Loucy (cell line): ENCODE data around the gene ABCF3.
A peak's percentile ranks its signal among the peaks of the same experiment; 100 is the strongest.

Experiments
- H2AFZ ChIP-seq: fragments of 200-600 bp; sonication (generic); 2 replicates; pipeline ENCODE4 v1.6.0; 2016; ENCODE audit warnings: antibody characterized with exemption, mild to moderate bottlenecking, low read length, moderate library complexity
- H3F3A ChIP-seq: fragments of 200-600 bp; 2 replicates; pipeline ENCODE4 v1.6.0; 2016; ENCODE audit warnings: antibody characterized with exemption, low read depth, mild to moderate bottlenecking
- H3K27me3 ChIP-seq: fragments of 200-600 bp; sonication (generic); 2 replicates; pipeline ENCODE4 v1.6.1; 2014; ENCODE audit warnings: low read length, mild to moderate bottlenecking; ENCODE audit not compliant: insufficient read depth, poor library complexity, severe bottlenecking
- H3K36me3 ChIP-seq: fragments of 200-600 bp; sonication (generic); 2 replicates; pipeline ENCODE4 v1.6.1; 2016; ENCODE audit warnings: low read length; ENCODE audit not compliant: insufficient read depth
- H3K4me1 ChIP-seq: fragments of 200-600 bp; sonication (generic); 2 replicates; pipeline ENCODE4 v1.5.1; 2014; ENCODE audit warnings: low read length, mild to moderate bottlenecking; ENCODE audit not compliant: insufficient read depth, poor library complexity, severe bottlenecking
- H3K4me2 ChIP-seq: fragments of 200-600 bp; sonication (generic); 2 replicates; pipeline ENCODE4 v1.6.0; 2014; ENCODE audit warnings: antibody characterized with exemption, low read length, low read depth, mild to moderate bottlenecking; ENCODE audit not compliant: poor library complexity, severe bottlenecking
- H3K4me3 ChIP-seq: fragments of 200-600 bp; sonication (generic); 2 replicates; pipeline ENCODE4 v1.5.1; 2014; ENCODE audit warnings: low read length, mild to moderate bottlenecking, mixed read lengths; ENCODE audit not compliant: poor library complexity, severe bottlenecking
- H3K79me2 ChIP-seq: fragments of 200-600 bp; sonication (generic); 2 replicates; pipeline ENCODE4 v1.6.1; 2014; ENCODE audit warnings: low read length; ENCODE audit not compliant: insufficient read depth
- H3K9ac ChIP-seq: fragments of 200-600 bp; sonication (generic); 2 replicates; pipeline ENCODE4 v1.6.0; 2014; ENCODE audit warnings: mild to moderate bottlenecking, low read depth, low read length, moderate library complexity; ENCODE audit not compliant: poor library complexity, severe bottlenecking
- H3K9me2 ChIP-seq: fragments of 200-600 bp; sonication (generic); replicated peaks from 2 replicates; pipeline ENCODE4 v1.6.1; 2016; ENCODE audit warnings: low read depth, low read length, mixed read lengths
- H3K9me3 ChIP-seq: fragments of 200-600 bp; sonication (generic); 2 replicates; pipeline ENCODE4 v1.6.1; 2014; ENCODE audit warnings: mild to moderate bottlenecking, antibody characterized with exemption, low read length, low read depth; ENCODE audit not compliant: insufficient read depth
- H4K20me1 ChIP-seq: fragments of 200-600 bp; sonication (generic); 2 replicates; pipeline ENCODE4 v1.6.0; 2014; ENCODE audit warnings: antibody characterized with exemption, low read length, mild to moderate bottlenecking; ENCODE audit not compliant: insufficient read depth, poor library complexity, severe bottlenecking
- CTCF ChIP-seq: fragments of 200-600 bp; sonication (generic); conservative IDR thresholded peaks from 2 replicates; pipeline ENCODE4 v1.5.1; 2014; ENCODE audit warnings: mild to moderate bottlenecking, antibody characterized with exemption, low read length
- EZH2phosphoT487 ChIP-seq: fragments of 200-600 bp; IDR thresholded peaks from 2 replicates; pipeline ENCODE4 v1.6.1; 2018; ENCODE audit warnings: antibody characterized with exemption, mild to moderate bottlenecking, moderate library complexity, borderline replicate concordance

ABCF3 gene

DNA sequence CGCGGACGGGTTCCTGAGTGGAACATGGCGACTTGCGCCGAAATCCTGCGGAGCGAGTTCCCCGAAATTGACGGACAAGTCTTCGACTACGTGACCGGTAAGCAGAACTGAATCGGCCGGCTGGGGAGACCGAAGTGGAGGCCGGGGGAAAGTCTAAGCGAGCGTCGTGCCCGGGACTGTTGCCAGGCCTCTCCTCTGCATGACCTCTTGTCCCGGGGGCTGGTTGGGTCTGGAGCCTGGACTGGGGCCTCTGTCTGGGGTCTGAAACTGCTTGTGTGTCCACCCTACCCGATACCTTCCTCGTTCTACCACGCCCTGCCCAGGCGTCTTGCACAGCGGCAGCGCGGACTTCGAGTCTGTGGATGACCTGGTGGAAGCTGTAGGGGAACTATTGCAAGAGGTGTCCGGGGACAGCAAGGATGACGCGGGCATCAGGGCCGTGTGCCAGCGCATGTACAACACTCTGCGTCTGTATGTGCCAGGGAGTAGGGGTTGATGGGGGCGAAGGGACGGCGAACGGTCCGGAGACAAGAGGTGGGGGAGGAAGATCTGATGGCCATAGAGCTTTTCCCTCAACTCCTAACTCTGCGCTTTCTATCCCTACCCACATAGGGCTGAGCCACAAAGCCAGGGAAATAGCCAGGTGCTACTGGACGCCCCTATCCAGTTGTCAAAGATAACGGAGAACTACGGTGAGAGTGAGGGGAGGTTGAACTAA lies at the start of gene ABCF3:
Gene ABCF3, plus strand, starts transcription at position 16 of the 718 bp plus-strand sequence. Its CDS starts 9 bp downstream, at position 25.
- no peak for TF ChIP-seq CTCF
- TF ChIP-seq EZH2phosphoT487 = no peak
- Histone ChIP-seq H3K9me2 (no peaks in the 10 kb centered on the region), H3K79me2 (peaks cover 49% of the 10 kb centered on the region), H3K9ac (peak within 1 kb of the TSS; percentile 83), H3K27me3 (no peaks in the 10 kb centered on the region), H4K20me1 (peaks cover 13% of the 10 kb centered on the region), H3K4me2 (peak within 1 kb of the TSS; percentile 86), H3F3A (no peaks in the 10 kb centered on the region), H3K36me3 (peaks cover 49% of the 10 kb centered on the region; the same call in 1 of the 2 replicates), H3K4me3 (peak within 1 kb of the TSS; percentile 95), H2AFZ (peak within 1 kb of the TSS; percentile 75), H3K4me1 (peaks cover 19% of the 10 kb centered on the region), H3K9me3 (no peaks in the 10 kb centered on the region)

DNA sequence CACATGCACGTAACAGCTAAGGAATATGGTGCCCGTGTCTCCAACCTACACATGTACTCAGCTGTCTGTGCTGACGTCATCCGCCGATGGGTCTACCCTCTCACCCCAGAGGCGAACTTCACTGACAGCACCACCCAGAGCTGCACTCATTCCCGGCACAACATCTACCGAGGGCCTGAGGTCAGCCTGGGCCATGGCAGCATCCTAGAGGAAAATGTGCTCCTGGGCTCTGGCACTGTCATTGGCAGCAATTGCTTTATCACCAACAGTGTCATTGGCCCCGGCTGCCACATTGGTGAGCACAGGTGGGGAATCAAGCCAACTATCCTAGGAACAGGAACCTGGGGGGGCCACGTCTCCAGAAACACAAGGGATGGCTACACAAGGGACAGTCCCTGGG lies 45.6 kb upstream of the ABCF3 start:
- H3K4me1 ChIP-seq = peaks cover 18% of the 10 kb centered on the region
- H4K20me1 ChIP-seq = peaks cover 19% of the 10 kb centered on the region
- TF ChIP-seq CTCF (no peak), EZH2phosphoT487 (no peak)
- peaks cover 52% of the 10 kb centered on the region; the same call in 1 of the 2 replicates for H3K36me3 ChIP-seq
- H2AFZ ChIP-seq = no peak overlapping the region
- no peaks in the 10 kb centered on the region for H3F3A ChIP-seq
- no peaks in the 10 kb centered on the region for H3K9me3 ChIP-seq
- H3K9me2 ChIP-seq = no peaks in the 10 kb centered on the region
- H3K27me3 ChIP-seq = no peaks in the 10 kb centered on the region
- H3K9ac ChIP-seq = no peak overlapping the region
- H3K79me2 ChIP-seq = peaks cover 32% of the 10 kb centered on the region
- H3K4me3 ChIP-seq = no peak overlapping the region
- H3K4me2 ChIP-seq = no peak overlapping the region

DNA sequence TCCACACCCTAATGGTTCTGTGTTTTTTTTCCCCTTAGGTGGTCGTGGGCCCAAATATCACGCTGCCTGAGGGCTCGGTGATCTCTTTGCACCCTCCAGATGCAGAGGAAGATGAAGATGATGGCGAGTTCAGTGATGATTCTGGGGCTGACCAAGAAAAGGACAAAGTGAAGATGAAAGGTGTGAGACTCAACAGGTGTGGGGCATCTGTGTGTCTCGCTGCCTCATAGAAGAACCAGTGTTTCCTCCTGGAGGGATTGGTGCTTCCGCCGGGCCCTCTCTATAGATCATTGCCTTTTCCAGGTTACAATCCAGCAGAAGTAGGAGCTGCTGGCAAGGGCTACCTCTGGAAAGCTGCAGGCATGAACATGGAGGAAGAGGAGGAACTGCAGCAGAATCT lies 43.8 kb upstream of the ABCF3 start:
- Histone ChIP-seq H3K79me2 (peaks cover 14% of the 10 kb centered on the region), H3K36me3 (peaks cover 61% of the 10 kb centered on the region; the same call in 1 of the 2 replicates), H3K9ac (no peak overlapping the region), H3K27me3 (no peaks in the 10 kb centered on the region), H2AFZ (no peak overlapping the region), H3F3A (no peaks in the 10 kb centered on the region), H4K20me1 (peaks cover 3% of the 10 kb centered on the region), H3K4me2 (no peak overlapping the region), H3K4me1 (peaks cover 6% of the 10 kb centered on the region), H3K9me3 (no peaks in the 10 kb centered on the region), H3K4me3 (no peak overlapping the region), H3K9me2 (no peaks in the 10 kb centered on the region)
- no peak for TF ChIP-seq EZH2phosphoT487

DNA sequence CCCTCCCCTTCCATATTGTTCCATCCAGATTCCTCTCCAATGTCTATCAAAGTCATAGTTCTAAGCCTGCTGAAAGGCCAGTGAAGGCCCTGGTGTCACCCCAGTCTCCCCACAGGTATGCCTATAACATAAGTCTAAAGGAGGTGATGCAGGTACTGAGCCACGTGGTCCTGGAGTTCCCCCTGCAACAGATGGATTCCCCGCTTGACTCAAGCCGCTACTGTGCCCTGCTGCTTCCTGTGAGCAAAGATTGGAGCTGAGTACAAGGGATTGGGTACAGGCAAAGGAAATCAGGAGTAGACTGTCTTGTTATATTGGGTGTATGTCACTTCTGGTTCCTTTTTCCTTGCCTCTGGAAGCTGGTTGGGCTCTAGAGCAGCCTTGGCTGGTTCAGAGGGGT lies 42.7 kb upstream of the ABCF3 start:
- Histone ChIP-seq H3K4me3 (no peak overlapping the region), H3K9me3 (no peaks in the 10 kb centered on the region), H3K79me2 (peaks cover 4% of the 10 kb centered on the region; the same call in 1 of the 2 replicates), H3F3A (no peaks in the 10 kb centered on the region), H3K9me2 (no peaks in the 10 kb centered on the region), H4K20me1 (no peaks in the 10 kb centered on the region), H3K4me2 (no peak overlapping the region), H3K9ac (no peak overlapping the region), H3K27me3 (no peaks in the 10 kb centered on the region), H3K36me3 (peaks cover 61% of the 10 kb centered on the region; the same call in 1 of the 2 replicates), H2AFZ (no peak overlapping the region), H3K4me1 (no peaks in the 10 kb centered on the region)
- TF ChIP-seq EZH2phosphoT487 = no peak
